Measurements from ENCODE around the gene HNF1B. TPM values are rescaled to one million over a fixed set of nuclear protein-coding genes. Genes with fewer than 3 reads are reported as not detected.

The HNF1B gene
- total RNA-seq, 1 donor from 2014 or later, result 40.0 TPM

DNA sequence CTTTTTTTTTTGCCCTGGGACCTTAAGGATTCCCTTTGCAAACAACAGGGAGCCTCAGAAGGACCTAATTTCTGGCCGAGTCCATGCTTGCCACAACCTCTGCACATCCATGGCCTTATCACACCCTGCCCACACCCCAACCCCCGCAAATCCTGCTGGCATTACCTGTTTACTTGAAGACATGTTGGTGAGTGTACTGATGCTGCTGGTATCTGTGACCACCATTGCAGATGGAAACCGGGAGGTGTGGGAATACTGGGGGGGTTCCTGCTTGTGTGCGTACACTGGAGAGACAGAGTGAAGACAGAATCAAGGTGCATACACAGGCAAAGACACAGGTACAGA, 46.0 kb downstream of the HNF1B start:
- Mint-ChIP-seq H3K4me1 (peaks cover 17% of the 10 kb centered on the region), H3K9me3 (no peaks in the 10 kb centered on the region), H3K4me3 (no peak overlapping the region), H3K36me3 (ENCODE audit: low read depth) (peaks cover 14% of the 10 kb centered on the region), H3K27ac (peak overlapping the region; percentile 38), H3K27me3 (peaks cover 2% of the 10 kb centered on the region)
- ATAC-seq (ENCODE audit: low read depth) (no peak), DNase-seq (no peak)
- ChIA-PET CTCF (interaction anchor here (0.9 to 1.7 kb wide), 3 partner anchors 84 to 117 kb away, joined by 3 to 9 read pairs (median 5); no protein-coding TSS in a partner anchor), POLR2A (interaction anchor here (0.6 kb wide), 1 partner anchor 46 kb away, joined by 7 read pairs; no protein-coding TSS in a partner anchor)
- intact Hi-C loops (cut with micrococcal nuclease), result no loop called here
- TF ChIP-seq, protein P1, sequence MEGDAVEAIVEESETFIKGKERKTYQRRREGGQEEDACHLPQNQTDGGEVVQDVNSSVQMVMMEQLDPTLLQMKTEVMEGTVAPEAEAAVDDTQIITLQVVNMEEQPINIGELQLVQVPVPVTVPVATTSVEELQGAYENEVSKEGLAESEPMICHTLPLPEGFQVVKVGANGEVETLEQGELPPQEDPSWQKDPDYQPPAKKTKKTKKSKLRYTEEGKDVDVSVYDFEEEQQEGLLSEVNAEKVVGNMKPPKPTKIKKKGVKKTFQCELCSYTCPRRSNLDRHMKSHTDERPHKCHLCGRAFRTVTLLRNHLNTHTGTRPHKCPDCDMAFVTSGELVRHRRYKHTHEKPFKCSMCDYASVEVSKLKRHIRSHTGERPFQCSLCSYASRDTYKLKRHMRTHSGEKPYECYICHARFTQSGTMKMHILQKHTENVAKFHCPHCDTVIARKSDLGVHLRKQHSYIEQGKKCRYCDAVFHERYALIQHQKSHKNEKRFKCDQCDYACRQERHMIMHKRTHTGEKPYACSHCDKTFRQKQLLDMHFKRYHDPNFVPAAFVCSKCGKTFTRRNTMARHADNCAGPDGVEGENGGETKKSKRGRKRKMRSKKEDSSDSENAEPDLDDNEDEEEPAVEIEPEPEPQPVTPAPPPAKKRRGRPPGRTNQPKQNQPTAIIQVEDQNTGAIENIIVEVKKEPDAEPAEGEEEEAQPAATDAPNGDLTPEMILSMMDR (IDR thresholded peaks at IDR 0.05), result no peak

DNA sequence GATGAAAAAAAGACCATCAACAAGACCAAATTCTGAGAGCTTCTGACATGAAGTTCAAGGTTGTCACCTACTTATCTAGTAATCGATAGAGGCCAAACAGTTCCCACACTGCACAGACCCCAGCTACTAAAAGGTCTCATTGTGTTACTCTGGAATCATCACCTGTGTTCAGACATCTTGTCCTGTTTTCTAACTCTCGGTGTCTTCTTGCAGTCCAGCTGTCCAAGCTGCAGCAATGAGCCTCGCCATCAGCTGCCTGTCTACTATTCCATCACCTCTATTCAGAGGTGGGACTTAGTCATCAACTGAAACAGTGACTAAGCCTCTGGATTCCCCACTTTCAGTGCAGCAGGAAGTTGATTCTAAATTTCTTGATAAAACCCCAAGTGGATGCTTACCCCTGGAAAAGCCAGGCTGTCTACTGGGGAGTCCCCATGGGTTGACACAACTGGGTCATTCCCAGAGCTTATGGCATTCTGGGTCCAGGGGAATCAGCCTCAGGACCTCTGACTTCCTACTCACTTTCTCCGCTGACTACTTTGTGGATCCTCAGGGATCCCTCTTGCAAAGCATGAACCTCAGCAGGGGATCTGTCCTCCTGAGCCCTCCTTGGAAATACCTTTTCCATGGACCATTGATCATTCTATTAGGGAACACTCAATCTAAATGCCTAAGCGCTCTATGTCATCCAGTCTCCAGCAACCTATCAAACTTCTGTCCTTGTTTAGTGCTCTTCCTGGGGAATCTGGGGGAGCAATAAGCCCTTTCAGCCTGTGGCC, 46.5 kb downstream of the HNF1B start:
- ChIA-PET CTCF (interaction anchor here (1.7 kb wide), 1 partner anchor 93 kb away, joined by 9 read pairs; no protein-coding TSS in a partner anchor), POLR2A (interaction anchor here (1.1 kb wide), 1 partner anchor 76 kb away, joined by 3 read pairs; no protein-coding TSS in a partner anchor)
- Mint-ChIP-seq H3K36me3 (ENCODE audit: low read depth) (peaks cover 11% of the 10 kb centered on the region), H3K4me3 (no peak overlapping the region), H3K27ac (no peak overlapping the region), H3K27me3 (no peaks in the 10 kb centered on the region), H3K9me3 (no peaks in the 10 kb centered on the region), H3K4me1 (peaks cover 17% of the 10 kb centered on the region)
- intact Hi-C loops (cut with micrococcal nuclease), result no loop called here
- ATAC-seq (ENCODE audit: low read depth) (no peak), DNase-seq (no peak)
- TF ChIP-seq, protein P1 (IDR thresholded peaks at IDR 0.05), result no peak

DNA sequence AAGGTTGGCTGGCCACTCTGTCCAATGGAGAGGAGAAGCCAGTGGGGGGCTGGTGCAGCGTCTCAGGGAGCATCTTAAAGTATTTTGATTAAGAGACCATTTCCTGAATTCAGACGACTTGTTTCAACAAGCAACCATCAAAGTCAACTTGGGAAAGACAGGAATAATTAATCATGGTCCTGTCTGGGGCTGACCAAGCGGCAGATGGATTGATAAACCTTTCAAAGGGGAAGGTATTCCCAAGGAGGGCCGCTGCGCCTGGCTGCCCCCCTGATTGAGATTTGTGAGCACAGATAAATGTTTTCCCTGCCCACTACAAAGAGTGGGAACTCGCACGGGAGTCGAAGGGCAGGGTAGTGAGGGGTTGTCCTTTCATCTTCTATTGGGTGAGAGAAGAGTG, 47.5 kb downstream of the HNF1B start:
- TF ChIP-seq, protein P1 (IDR thresholded peaks at IDR 0.05), result no peak
- intact Hi-C loops (cut with micrococcal nuclease), result no loop called here
- Mint-ChIP-seq H3K36me3 (ENCODE audit: low read depth) (peaks cover 11% of the 10 kb centered on the region), H3K27me3 (no peaks in the 10 kb centered on the region), H3K9me3 (no peaks in the 10 kb centered on the region), H3K4me3 (no peak overlapping the region), H3K4me1 (peaks cover 17% of the 10 kb centered on the region), H3K27ac (no peak overlapping the region)
- ATAC-seq (ENCODE audit: low read depth), result no peak
- ChIA-PET CTCF (interaction anchor here (1.7 kb wide), 1 partner anchor 94 kb away, joined by 9 read pairs; no protein-coding TSS in a partner anchor), POLR2A (interaction anchor here (1.1 kb wide), 1 partner anchor 77 kb away, joined by 3 read pairs; no protein-coding TSS in a partner anchor)
- no peak for DNase-seq

GRCh38 chr17:37696366-37696765, 48.5 kb downstream of the HNF1B start:
- intact Hi-C loops (cut with micrococcal nuclease), result no loop called here
- ATAC-seq (ENCODE audit: low read depth) (no peak), DNase-seq (no peak)
- Mint-ChIP-seq H3K27ac (no peak overlapping the region), H3K36me3 (ENCODE audit: low read depth) (peaks cover 11% of the 10 kb centered on the region), H3K27me3 (no peaks in the 10 kb centered on the region), H3K4me3 (no peak overlapping the region), H3K9me3 (no peaks in the 10 kb centered on the region), H3K4me1 (peaks cover 9% of the 10 kb centered on the region)
- ChIA-PET POLR2A (no interaction called here), CTCF (no interaction called here)
- TF ChIP-seq, protein P1 (IDR thresholded peaks at IDR 0.05), result no peak

GRCh38 chr17:37695726-37696125, 49.1 kb downstream of the HNF1B start:
- Mint-ChIP-seq H3K9me3 (no peaks in the 10 kb centered on the region), H3K27me3 (no peaks in the 10 kb centered on the region), H3K27ac (no peak overlapping the region), H3K36me3 (ENCODE audit: low read depth) (peaks cover 11% of the 10 kb centered on the region), H3K4me1 (peaks cover 8% of the 10 kb centered on the region), H3K4me3 (no peak overlapping the region)
- intact Hi-C loops (cut with micrococcal nuclease), result no loop called here
- DNase-seq, result no peak
- no peak for ATAC-seq (ENCODE audit: low read depth)
- ChIA-PET CTCF (interaction anchor here (0.6 kb wide), 1 partner anchor 149 kb away, joined by 3 read pairs; no protein-coding TSS in a partner anchor), POLR2A (interaction anchor here (0.6 to 0.9 kb wide), 2 partner anchors 106 to 333 kb away, joined by 3 to 12 read pairs; no protein-coding TSS in a partner anchor)
- TF ChIP-seq, protein P1 (IDR thresholded peaks at IDR 0.05), result no peak

Measured in activated B cell treated with CpG ODN at 0.5 μM for 24 hours (primary cell).